Testis (tissue), 3 donors: Measurements from ENCODE around the gene MAML2. TPM values are rescaled to one million over a fixed set of nuclear protein-coding genes. Genes with fewer than 3 reads are reported as not detected.

Experiments
- DNase-seq: peaks from one replicate; pipeline ENCODE4 v3.0.0-alpha.2; 2019
- H3K27ac ChIP-seq, 2 donors: fragments of 200-600 bp; sonication (generic); one replicate each; pipeline ENCODE4 v1.5.1; 2019
- H3K27me3 ChIP-seq: fragments of 200-600 bp; sonication (generic); one replicate; pipeline ENCODE4 v1.5.1; 2019
- H3K36me3 ChIP-seq: fragments of 200-600 bp; sonication (generic); one replicate; pipeline ENCODE4 v1.5.1; 2017; ENCODE audit warnings: low read depth; ENCODE audit errors: missing control alignments
- H3K4me1 ChIP-seq: fragments of 200-600 bp; sonication (generic); one replicate; pipeline ENCODE4 v1.5.1; 2019
- H3K4me3 ChIP-seq, 2 donors: fragments of 200-600 bp; sonication (generic); one replicate each; pipeline ENCODE4 v1.5.1; 2017 to 2019
- H3K9me3 ChIP-seq: fragments of 200-600 bp; sonication (generic); one replicate; pipeline ENCODE4 v1.5.1; 2017
- CTCF ChIP-seq, 3 experiments: fragments of 450-650 bp in 2 of 3; fragments of 200-600 bp in 1 of 3; sonication (generic) in 1 of 3; IDR thresholded peaks; one replicate each; pipeline ENCODE4 v1.5.1; 2016 to 2019; ENCODE audit warnings: antibody characterized with exemption in 3 of 3, mild to moderate bottlenecking in 2 of 3, moderate library complexity in 1 of 3
- POLR2A ChIP-seq: fragments of 450-650 bp; IDR thresholded peaks from one replicate; pipeline ENCODE4 v1.6.1; 2017; ENCODE audit warnings: antibody characterized with exemption, mild to moderate bottlenecking, moderate library complexity
- WGBS, 2 donors: methylation state at CpG; one replicate each; pipeline ENCODE4 v1.1.5; 2018; 5-methylcytosine and 5-hydroxymethylcytosine counted together
- intact Hi-C: fragments of 100-400 bp; cut with DNase I; formaldehyde crosslinking; loops from one replicate; pipeline ENCODE4 v1.15.1; 2023; ENCODE audit warnings: low total_unique reads
- polyA plus RNA-seq: library from polyadenylated mRNA; stranded (reverse); fragments of 350-450 nt; fragmentation: Illumina TruSeq; extraction: RNeasy Lipid Tissue Mini Kit (QIAGEN cat#74804); gene quantifications from one replicate; pipeline ENCODE4 v1.2.3, GENCODE V29; 2014; ENCODE audit warnings: low read depth, low replicate concordance; ENCODE audit not compliant: insufficient read depth
- total RNA-seq, 2 donors: library from RNA; depleted of rRNA; stranded (reverse); fragments of >200 nt; gene quantifications; one replicate each; pipeline ENCODE4 v1.2.3, GENCODE V29; 2016

Gene MAML2
- total and polyA plus RNA-seq, 3 donors from 2014 or later, result 5.1 to 23.6 (median 17.6) TPM

GRCh38 chr11:96021901-96022650 lies 320.9 kb downstream of the MAML2 start:
- Histone ChIP-seq H3K36me3 (no peaks in the 10 kb centered on the region), H3K27ac (no peak overlapping the region), H3K9me3 (no peaks in the 10 kb centered on the region), H3K27me3 (no peaks in the 10 kb centered on the region), H3K4me3 (no peak overlapping the region), H3K4me1 (no peaks in the 10 kb centered on the region)
- TF ChIP-seq CTCF (IDR thresholded peaks at IDR 0.05) (no peak), POLR2A (no peak)
- DNase-seq, result no peak
- WGBS, 2 donors, result 94 to 95% methylated on average over 5 of the region's 5 CpGs
- intact Hi-C loops, result no loop called here

- Histone ChIP-seq H3K9me3 (no peaks in the 10 kb centered on the region), H3K4me3 (no peak overlapping the region), H3K36me3 (no peaks in the 10 kb centered on the region), H3K27me3 (no peaks in the 10 kb centered on the region), H3K4me1 (no peaks in the 10 kb centered on the region), H3K27ac (no peak overlapping the region)
- intact Hi-C loops, result no loop called here
- 82 to 83% methylated on average over 8 of the region's 8 CpGs for WGBS, 2 donors
- DNase-seq, result no peak
- TF ChIP-seq CTCF (IDR thresholded peaks at IDR 0.05), result no peak
- no peak for TF ChIP-seq POLR2A
Observed at GRCh38 chr11:96019810-96020747, 322.9 kb downstream of the MAML2 start.

- no peak overlapping the region for H3K4me3 ChIP-seq
- no peaks in the 10 kb centered on the region for H3K27me3 ChIP-seq
- intact Hi-C loops, result no loop called here
- H3K36me3 ChIP-seq, result no peaks in the 10 kb centered on the region
- DNase-seq, result no peak
- no peak for TF ChIP-seq POLR2A
- no peak for TF ChIP-seq CTCF (IDR thresholded peaks at IDR 0.05)
- H3K27ac ChIP-seq, result no peak overlapping the region
- no peaks in the 10 kb centered on the region for H3K9me3 ChIP-seq
- no peaks in the 10 kb centered on the region for H3K4me1 ChIP-seq
Observed at GRCh38 chr11:96019281-96019680, 323.7 kb downstream of the MAML2 start.

- Histone ChIP-seq H3K4me3 (no peak overlapping the region), H3K36me3 (no peaks in the 10 kb centered on the region), H3K27ac (no peak overlapping the region), H3K9me3 (no peaks in the 10 kb centered on the region), H3K27me3 (no peaks in the 10 kb centered on the region), H3K4me1 (no peaks in the 10 kb centered on the region)
- WGBS, 2 donors, result 86 to 91% methylated on average over 3 of the region's 3 CpGs
- no peak for TF ChIP-seq CTCF (IDR thresholded peaks at IDR 0.05)
- no peak for TF ChIP-seq POLR2A
- DNase-seq, result no peak
- intact Hi-C loops, result no loop called here
Observed at GRCh38 chr11:96017856-96018255, 325.1 kb downstream of the MAML2 start.
